ENCODE data around the gene MYADM.
"Not testable (repeated sequence)": the region's sequence is repeated elsewhere in the genome, so short reads cannot be mapped to it uniquely, and the experiment has no call there.

MYADM gene

DNA sequence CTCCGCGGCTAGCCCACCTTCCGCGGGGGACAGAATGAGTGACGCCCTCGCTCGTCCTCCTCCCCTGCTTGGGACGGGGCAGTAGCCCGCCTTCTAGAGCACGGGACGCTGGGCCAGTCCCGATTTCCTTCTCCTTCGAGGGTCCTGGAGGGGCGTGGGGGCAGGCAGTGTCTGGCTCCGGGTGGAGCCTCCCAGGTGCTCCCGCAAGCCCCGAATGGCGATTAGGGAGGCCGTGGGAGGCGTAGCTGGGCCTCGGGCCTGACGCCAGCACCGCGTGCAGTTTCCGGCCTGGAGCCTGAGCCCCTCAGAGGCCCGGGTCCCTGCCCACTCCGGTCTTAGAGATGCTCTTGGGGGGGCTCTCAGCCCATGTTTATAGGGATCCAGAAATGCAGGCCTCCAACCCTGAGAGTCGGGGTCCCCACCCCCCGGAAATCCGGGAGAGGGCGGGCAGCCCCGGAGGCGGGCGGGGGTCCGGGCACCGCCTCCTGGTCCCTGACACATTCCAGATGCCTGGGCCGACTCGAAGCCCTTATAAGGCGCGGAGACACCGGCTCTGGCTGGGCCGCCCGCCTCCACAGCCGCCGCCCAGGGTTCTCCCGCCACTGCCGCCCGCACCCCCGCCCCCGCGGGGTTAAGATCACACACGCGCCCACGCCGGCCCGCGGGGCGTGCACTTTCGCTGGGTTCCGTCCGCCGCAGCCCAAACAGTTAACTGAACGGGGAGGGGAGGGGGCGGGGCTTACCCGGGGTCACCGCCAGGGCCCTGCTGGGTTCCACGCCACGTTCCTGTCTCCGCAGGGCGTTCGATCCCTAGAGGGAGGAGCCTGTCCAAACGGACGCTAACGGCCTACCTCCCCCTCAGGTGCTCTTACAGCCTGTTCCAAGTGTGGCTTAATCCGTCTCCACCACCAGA is 1.5 kb downstream of the MYADM start:
- DNase-seq: peak; percentile 40

DNA sequence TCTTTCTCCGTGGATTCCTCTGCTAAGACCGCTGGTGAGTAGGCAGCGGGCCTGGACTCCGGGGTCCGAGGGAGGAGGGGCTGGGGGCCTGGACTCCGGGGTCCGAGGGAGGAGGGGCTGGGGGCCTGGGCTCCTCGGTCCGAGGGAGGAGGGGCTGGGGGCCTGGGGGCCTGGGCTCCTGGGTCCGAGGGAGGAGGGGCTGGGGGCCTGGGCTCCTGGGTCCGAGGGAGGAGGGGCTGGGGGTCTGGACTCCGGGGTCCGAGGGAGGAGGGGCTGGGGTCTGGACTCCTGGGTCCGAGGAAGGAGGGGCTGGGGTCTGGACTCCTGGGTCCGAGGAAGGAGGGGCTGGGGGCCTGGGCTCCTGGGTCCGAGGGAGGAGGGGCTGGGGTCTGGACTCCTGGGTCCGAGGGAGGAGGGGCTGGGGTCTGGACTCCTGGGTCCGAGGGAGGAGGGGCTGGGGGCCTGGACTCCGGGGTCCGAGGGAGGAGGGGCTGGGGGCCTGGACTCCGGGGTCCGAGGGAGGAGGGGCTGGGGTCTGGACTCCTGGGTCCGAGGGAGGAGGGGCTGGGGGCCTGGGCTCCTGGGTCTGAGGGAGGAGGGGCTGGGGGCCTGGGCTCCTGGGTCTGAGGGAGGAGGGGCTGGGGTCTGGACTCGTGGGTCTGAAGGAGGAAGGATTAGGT is 2.3 kb downstream of the MYADM start:
- not testable (repeated sequence) for DNase-seq

DNA sequence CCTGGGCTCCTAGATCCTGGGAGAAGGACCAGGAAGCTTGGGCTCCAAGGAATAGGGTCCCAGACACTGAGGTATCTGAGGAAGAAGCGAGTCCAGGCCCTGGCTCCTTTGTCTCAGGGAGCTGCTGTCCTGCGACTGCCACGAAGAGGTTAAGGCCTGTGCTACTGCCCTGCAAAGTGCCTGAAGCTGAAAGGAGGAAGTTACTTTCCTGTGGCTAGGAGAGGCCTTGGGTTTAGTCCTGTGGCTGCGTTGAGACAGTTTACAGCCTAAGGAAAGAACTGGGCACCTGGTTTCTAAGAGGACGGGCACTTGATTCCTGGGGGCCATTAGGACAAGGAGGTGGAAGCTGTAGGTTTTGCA is 2.8 kb downstream of the MYADM start:
- DNase-seq: no peak

DNA sequence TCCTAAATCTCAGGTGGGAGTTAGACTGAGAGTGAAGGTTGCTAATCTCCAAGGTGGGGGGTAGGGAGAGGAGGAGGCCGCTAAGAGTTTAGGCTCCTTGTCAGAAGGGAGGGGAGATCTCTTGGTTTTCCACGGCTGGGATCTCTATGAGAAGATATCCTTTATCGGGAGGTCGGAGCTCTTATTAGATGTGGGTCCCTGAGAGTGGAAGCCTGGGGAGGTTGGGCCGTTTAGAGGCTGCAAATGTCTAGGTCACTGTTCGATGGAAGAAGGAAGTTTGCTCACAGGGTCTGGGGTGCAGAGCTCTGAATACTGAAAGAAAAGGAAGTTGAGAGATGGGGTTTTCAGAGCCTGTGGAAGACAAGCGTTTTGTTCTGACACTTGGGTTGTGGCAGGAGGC is 3.8 kb downstream of the MYADM start:
- DNase-seq: no peak

DNA sequence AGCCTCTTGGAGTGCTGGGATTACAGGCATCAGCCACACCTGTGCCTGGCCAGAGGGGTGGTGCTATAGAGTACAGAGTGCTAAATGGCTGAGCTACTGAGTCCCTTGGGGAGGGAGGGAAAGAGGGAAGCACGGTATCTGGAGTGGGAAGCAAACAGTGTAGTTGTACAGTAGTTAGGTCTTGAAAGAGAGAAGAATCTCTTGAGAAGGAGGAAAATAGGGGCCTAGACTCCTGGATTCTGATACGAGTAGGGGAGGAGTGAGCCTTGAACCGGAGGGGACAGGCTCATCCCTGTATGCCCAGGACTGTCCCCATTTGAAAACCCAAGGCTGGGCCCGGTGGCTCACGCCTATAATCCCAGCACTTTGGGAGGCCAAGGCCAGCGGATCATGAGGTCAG is 5.1 kb downstream of the MYADM start:
- DNase-seq: no peak

DNA sequence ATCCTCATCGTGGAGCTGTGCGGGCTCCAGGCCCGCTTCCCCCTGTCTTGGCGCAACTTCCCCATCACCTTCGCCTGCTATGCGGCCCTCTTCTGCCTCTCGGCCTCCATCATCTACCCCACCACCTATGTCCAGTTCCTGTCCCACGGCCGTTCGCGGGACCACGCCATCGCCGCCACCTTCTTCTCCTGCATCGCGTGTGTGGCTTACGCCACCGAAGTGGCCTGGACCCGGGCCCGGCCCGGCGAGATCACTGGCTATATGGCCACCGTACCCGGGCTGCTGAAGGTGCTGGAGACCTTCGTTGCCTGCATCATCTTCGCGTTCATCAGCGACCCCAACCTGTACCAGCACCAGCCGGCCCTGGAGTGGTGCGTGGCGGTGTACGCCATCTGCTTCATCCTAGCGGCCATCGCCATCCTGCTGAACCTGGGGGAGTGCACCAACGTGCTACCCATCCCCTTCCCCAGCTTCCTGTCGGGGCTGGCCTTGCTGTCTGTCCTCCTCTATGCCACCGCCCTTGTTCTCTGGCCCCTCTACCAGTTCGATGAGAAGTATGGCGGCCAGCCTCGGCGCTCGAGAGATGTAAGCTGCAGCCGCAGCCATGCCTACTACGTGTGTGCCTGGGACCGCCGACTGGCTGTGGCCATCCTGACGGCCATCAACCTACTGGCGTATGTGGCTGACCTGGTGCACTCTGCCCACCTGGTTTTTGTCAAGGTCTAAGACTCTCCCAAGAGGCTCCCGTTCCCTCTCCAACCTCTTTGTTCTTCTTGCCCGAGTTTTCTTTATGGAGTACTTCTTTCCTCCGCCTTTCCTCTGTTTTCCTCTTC is 6.3 kb downstream of the MYADM start:
- DNase-seq: no peak

DNA sequence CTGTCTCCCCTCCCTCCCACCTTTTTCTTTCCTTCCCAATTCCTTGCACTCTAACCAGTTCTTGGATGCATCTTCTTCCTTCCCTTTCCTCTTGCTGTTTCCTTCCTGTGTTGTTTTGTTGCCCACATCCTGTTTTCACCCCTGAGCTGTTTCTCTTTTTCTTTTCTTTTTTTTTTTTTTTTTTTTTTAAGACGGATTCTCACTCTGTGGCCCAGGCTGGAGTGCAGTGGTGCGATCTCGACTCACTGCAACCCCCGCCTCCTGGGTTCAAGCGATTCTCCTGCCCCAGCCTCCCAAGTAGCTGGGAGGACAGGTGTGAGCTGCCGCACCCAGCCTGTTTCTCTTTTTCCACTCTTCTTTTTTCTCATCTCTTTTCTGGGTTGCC is 6.9 kb downstream of the MYADM start:
- no peak for DNase-seq

DNA sequence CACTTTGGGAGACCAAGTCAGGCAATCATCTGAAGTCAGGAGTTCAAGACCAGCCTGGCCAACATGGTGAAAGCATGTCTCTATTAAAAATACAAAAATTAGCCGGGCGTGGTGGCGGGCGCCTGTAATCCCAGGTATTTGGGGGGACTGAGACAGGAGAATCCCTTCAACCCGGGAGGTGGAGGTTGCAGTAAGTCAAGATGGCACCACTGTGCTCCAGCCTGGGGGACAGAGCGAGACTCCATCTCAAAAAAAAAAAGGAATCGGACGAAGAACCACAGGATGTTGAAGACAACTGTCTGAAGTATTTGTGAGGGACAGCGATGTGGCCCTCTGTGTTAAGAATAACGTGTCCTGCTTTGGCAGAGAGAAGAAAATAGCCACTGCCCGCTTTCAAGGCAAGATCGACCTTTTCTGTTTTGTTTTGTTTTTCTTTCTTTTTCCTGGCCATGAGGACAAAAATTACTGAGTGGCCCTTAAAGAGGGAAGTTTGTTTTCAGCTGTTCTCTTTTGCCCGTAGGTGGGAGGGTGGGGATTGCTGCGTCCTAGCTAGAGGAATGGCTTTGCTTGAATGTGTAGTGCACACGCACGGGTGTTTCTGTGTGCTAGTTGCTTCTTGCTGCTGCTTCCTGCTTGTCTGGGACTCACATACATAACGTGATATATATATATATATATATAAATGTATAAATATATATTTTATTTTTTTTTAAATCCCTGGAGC is 8.1 kb downstream of the MYADM start:
- DNase-seq: no peak

DNA sequence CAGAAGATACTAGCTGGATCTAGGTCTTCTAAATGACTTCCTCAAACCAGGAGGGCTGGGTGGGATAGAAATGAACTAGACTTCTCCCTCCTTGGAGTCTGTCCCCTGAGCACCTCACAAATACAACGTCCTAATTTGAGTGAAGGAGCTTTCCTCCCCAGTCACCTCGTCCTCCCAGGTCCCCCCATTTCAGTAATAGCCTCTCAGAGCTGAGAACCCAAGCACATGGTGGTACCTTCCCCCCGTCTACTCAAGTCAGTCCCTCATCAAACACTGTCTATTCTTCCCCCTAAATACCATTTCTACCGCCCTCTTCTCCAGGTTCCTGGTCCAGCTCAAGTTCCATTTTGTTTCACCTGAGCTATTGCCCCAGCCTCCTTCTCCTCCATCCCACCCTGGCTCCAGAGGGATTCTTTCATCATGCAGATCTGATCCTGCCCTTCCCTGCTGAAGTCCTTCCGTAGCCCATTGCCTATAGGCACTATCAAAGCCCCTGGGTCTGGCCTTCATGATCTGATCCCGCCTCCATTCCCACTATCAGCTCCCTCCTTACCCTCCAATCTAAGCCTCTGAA is 9.1 kb downstream of the MYADM start:
- no peak for DNase-seq

DNA sequence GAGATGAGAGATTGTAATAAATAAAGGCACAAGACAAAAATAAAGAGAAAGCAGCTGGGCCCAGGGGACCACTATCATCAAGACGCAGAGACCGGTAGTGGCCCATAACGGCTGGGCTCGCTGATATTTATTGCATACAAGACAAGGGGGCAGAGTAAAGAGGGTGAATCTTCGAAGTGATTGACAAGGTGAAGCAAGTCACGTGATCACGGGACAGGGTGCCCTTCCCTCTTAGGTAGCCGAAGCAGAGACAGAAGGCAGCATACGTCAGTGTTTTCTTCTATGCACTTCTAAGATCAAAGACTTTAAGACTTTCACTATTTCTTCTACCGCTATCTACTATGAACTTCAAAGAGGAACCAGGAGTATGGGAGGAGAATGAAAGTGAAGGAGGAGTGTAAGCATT is 9.7 kb downstream of the MYADM start:
- DNase-seq: no peak

DNA sequence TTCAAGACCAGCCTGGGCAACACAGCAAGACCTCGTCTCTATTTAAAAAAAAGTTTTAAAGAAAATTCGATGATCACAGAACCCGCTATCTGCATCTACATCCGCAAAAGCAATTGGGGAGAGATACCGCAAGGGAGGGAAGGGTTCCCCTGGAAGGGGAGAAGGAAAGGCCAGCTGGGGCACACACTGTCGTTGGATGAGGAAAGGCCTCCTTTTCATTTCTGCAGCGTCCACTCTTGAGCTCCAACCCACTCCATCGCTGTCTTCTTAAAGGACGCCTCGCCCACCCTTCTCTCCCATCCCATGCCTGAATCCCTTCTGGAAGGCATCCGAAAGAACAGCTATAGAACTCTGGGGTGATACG is 11.1 kb downstream of the MYADM start:
- DNase-seq: no peak

DNA sequence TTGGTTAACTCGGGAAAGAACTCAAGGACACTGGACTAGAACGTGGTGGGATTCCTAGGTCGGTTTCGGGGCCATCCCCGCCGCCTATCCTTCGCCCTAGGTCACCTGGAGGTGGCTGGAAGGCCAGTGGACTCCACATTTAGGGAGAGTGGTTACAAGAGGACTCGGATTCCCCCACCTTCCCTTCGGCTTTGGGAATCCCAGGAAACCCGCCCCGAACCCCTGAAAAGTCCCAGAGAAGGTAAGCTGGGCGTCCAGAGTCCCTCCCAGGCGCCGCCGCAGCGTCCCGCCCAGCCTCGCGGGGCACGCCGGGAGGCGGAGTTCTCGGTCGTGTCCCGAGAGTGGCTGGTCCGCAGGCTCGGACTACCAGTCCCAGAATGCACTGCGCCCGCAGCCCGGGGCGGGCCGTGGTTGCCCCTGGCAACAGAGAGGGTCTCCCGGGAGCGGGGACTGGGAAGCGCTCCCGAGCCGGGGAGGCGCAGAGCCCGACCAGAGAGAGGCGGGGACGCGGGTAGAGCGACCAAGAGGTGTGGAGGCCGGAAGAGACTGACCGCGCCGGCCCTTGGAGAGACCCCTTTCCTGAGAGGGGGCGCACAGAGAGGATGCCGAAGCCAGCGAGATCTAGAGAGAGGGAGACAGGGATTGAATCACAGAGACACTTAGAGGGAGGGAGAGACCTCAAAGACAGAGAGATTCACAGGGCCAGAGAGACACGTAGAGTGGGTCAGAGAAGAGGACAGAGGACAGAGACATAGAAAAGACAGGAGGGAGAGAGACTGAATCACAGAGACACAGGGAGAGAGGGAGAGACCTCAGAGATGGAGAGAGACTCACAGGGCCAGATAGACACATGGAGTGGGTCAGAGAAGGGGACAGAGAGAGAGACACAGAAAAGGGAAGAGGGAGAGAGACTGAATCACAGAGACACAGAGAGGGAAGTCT is 11.7 kb downstream of the MYADM start:
- DNase-seq: peak; percentile 92

DNA sequence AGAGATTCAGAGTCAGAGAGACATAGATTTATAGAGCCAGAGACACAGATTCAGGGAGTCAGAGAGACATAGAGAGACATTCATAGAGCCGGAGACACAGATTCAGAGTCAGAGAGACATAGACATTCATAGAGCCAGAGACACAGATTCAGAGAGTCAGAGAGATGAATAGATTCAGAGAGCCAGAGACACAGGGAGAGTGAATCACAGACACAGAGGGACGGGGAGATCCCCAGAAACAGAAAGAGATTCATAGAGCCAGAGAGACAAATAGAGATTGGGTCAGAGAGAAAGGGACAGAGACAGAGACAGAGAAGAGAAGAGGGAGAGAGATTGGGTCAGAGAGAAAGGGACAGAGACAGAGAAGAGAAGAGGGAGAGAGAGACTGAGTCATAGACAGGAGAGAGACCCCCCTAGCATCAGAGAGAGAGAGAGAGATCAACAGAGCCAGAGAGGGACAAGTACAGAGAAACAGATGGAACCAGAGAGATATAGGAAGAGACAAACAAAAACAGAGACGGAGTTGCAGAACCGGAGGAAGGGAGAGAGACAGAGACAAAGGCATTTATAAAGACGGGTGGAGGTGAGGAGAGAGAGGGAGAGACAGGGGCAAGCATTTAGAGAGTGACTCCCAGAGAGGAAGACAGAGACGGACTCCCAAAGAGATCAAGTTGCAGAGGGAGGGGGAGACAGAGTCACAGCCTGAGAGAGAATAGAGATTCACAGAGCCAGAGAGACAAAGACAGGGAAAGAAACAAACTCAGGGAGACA is 13.2 kb downstream of the MYADM start:
- no peak for DNase-seq

DNA sequence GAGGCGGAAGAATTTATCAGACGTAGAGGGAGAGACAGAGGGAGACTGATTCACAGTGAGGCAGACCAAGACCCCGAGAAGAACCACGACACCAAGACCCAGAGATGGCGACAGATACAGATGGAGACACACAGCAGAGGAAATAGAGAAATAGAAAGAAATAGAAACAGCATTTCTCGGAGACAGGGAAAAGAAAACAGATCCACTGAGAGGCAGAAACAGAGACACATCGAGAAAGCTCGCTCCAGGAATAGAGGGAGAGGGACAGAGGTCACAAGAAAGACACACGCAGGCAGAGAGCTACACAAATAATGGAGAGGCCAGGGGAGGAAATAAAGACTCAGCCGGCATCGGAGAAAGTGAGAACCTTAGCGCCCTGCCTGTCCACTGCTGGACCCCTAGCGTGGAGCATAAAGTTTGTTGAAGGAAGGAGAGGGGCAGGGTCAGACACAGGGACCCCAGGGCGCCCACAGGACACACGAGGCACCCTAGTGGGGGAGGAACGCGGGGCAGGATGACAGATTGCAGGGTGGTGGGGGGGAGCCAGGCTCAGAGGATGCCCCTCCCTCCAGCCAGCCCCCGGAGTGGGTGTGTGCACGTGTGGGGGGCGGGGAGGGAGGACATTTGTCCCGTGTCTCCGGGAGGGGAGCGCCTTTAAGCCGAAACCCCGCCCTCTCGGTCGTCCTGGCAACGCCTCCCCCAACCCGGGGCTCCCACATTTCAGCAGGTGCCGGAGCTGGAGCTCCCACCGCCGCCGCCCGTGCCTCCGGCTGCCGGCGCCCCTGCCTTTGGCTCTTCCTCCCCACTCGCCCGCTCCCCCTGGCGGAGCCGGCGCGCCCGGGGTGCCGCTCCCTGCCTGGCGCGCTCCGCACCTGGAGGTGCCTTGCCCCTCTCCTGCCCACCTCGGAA is 14.1 kb downstream of the MYADM start, which contains the start of gene PRKCG:
TSS of gene PRKCG (plus strand) at position 716 of the 909 bp plus-strand sequence. CDS start 298 bp downstream, outside the sequence.
- DNase-seq: peak; percentile 68

DNA sequence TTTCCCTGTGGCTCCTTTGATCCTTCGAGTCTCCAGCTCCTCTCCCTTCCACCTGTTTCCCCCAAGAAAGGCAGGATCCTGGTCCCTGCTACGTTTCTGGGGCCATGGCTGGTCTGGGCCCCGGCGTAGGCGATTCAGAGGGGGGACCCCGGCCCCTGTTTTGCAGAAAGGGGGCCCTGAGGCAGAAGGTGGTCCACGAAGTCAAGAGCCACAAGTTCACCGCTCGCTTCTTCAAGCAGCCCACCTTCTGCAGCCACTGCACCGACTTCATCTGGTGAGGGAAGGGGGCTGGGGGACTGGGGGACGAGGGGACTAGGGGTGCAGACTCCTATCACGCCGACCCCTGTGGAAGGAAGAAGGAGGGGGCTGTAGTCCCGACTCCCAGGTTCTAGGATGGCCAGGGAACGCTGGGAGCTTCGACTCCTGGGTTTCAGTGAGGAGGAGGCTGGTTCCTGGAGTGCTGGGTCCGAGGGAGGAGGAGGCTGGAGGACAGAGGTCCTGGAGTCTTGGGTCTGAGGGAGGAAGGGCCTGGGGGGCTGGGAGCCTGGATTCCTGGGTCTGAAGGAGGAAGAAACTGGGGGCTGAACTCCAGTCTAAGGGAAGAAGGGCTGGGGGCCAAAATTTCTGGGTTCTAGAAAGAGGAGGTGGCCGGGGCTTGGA is 14.8 kb downstream of the MYADM start:
- DNase-seq: no peak

DNA sequence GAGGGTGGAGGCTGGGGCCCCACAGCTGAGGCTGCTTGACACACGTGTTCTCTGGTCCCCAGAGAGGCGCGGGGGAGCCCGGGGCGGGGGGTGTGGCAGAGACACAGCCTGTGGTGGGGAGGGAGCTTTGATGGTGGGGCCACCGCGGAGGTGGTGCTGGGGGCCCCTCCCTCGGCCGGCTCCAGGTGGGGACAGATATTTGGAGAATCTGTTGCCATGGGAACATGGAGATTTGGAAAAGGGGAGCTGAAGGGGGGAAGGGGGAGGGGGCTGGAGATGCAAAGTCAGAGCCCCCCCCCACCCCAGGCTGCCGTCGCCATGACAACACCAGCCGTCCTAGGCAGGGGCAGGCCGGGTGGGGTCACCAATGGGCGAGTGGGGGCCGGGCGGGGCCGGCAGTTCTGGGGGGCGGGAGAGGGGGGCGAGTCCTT is 15.6 kb downstream of the MYADM start:
- no peak for DNase-seq

DNA sequence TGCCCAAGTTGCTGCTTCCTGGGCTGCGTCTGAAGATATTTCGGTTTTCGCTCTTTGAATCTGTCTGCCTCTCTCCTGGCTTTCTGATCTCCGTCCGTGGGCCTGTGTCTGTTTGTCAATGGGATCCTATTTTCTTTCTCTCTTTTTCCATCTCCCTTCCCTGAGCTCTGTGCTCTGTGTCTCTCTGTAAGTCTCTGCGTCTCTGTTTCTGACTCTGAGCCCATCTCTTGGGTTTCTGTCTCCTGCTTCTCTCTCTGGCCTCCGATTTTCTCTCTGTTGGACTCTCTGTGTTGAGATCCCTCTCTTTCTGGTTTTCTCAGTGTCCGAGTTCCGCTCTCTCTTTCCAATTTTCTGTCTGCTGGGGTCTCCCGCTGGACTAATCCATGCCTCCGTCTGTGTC is 16.1 kb downstream of the MYADM start:
- no peak for DNase-seq

DNA sequence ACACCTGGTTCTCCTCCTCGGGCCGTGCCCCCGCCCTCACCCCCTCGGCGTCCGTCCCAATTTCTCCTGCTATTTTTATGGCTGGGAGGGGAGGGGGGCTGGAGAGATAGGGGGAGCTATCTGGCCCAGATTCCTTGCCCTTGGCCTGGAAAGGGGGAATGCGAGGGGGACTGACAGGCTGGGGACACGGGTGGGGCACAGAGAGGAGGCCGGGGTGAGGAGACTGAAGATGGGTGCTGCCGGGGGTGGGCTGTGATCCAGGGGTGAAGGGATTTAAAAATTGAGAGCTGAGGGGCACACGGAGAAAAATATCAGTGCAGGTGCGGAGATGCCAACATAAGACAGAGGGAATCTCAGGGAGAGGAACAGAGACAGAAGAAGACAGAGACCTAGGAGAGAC is 16.6 kb downstream of the MYADM start:
- no peak for DNase-seq

DNA sequence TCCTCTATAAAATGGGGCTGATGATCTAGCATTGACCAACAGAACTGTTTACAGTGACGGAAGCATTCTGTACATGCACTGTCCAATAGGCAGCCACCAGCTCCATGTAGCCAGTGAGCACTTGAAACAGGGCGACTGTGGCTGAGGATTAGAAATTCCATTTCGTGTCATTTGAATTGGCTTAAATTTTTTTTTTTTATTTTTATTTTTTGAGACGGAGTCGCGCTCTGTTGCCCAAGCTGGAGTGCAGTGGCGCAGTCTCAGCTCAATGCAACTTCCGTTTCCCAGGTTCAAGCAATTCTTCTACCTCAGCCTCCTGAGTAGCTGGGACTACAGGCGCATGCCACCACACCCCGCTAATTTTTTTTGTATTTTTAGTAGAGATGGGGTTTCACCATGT is 17.4 kb downstream of the MYADM start:
- no peak for DNase-seq

Data from NCI-H748 treated with DMSO at 0.1 percent for 48 hours (cell line).